Kidney epithelial cell (primary cell): ENCODE measurements around the gene PIGQ. TPM values are rescaled to one million over a fixed set of nuclear protein-coding genes. Genes with fewer than 3 reads are reported as not detected.

Experiments used
- DNase-seq: peaks from one replicate; pipeline ENCODE4 v3.0.0-alpha.2; 2010; ENCODE audit warnings: low read depth
- H3K27me3 ChIP-seq: 2 replicates; pipeline ENCODE4 v1.6.0; 2011; ENCODE audit warnings: low read length; ENCODE audit not compliant: control insufficient read depth, insufficient read depth
- H3K36me3 ChIP-seq: 2 replicates; pipeline ENCODE4 v1.5.1; 2011; ENCODE audit warnings: low read length; ENCODE audit not compliant: control insufficient read depth, insufficient read depth
- H3K4me3 ChIP-seq: 2 replicates; pipeline ENCODE4 v1.5.1; 2011; ENCODE audit warnings: low read depth, mild to moderate bottlenecking, control low read depth, low read length
- total RNA-seq: library from RNA; depleted of rRNA; stranded (reverse); fragments of >200 nt; gene quantifications from 2 replicates; pipeline ENCODE4 v1.2.3, GENCODE V29; 2015
- TF ChIP-seq, protein P1 (sequence below): IDR thresholded peaks from 2 replicates; pipeline ENCODE4 v1.5.1; 2011; ENCODE audit warnings: mild to moderate bottlenecking, moderate library complexity, low read length, control low read depth, inconsistent platforms; ENCODE audit not compliant: insufficient read depth, poor library complexity, severe bottlenecking

Gene PIGQ
- total RNA-seq, 1 donor from 2014 or later = 54.9 TPM

DNA sequence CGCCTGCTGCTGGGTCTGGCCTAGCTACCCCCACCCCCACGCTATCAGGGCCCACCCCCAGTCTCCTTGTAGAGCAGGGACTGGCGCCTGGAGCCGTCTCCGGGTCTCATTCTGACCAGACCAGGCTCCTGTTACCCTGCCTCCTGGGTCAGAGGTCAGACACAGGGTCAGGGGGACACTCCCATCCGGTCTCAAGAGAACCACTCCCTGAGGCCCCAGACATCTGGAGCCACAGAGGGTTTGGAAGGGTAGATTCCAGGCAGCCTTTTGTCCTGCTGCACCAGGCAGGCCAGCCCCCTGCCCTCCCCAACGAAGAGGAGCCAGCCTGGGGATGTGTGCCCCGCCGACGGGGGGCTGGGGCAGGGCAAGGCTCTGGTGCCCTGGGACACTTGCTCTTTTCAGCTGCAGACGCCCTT lies 60.1 kb downstream of the PIGQ start:
- TF ChIP-seq, protein P1, sequence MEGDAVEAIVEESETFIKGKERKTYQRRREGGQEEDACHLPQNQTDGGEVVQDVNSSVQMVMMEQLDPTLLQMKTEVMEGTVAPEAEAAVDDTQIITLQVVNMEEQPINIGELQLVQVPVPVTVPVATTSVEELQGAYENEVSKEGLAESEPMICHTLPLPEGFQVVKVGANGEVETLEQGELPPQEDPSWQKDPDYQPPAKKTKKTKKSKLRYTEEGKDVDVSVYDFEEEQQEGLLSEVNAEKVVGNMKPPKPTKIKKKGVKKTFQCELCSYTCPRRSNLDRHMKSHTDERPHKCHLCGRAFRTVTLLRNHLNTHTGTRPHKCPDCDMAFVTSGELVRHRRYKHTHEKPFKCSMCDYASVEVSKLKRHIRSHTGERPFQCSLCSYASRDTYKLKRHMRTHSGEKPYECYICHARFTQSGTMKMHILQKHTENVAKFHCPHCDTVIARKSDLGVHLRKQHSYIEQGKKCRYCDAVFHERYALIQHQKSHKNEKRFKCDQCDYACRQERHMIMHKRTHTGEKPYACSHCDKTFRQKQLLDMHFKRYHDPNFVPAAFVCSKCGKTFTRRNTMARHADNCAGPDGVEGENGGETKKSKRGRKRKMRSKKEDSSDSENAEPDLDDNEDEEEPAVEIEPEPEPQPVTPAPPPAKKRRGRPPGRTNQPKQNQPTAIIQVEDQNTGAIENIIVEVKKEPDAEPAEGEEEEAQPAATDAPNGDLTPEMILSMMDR = no peak
- Histone ChIP-seq H3K36me3 (peaks cover 2% of the 10 kb centered on the region), H3K27me3 (peaks cover 4% of the 10 kb centered on the region), H3K4me3 (no peak overlapping the region)
- no peak for DNase-seq

GRCh38 chr16:630249-630814 lies 60.6 kb downstream of the PIGQ start:
- DNase-seq = no peak
- Histone ChIP-seq H3K36me3 (peaks cover 2% of the 10 kb centered on the region), H3K27me3 (peaks cover 4% of the 10 kb centered on the region), H3K4me3 (no peak overlapping the region)
- TF ChIP-seq, protein P1 = no peak

DNA sequence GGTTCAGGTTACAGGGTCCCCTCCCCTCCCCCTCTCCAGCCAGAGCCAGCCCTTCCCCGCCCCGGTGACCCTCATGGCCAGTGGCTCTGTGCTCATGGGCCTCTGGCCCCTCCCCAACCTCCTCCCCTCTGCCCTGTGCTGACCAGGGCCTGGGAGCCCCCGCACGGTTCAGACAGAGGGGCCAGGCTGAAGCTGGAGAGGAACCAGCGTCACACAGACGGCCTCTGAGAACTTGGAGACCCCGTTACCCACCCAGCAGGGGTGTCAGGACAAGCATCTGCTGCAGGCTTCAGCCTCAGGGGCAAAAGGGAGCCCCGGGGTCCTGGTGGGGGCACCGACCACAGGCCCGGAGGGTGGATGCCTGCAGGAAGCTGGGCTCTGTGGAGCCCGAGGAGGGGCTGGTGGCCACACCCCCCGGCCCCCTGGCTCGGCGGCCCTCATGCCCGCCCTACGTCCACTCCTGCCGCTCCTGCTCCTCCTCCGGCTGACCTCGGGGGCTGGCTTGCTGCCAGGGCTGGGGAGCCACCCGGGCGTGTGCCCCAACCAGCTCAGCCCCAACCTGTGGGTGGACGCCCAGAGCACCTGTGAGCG lies 61.1 kb downstream of the PIGQ start, which contains the start of gene WFIKKN1:
Gene WFIKKN1 (plus strand): TSS at position 171 of the 591 bp plus-strand sequence. CDS start 269 bp downstream, at position 440.
- peaks cover 4% of the 10 kb centered on the region for H3K27me3 ChIP-seq
- no peak for DNase-seq
- TF ChIP-seq, protein P1 = no peak
- H3K36me3 ChIP-seq = peaks cover 2% of the 10 kb centered on the region
- no peak within 1 kb of the TSS for H3K4me3 ChIP-seq

DNA sequence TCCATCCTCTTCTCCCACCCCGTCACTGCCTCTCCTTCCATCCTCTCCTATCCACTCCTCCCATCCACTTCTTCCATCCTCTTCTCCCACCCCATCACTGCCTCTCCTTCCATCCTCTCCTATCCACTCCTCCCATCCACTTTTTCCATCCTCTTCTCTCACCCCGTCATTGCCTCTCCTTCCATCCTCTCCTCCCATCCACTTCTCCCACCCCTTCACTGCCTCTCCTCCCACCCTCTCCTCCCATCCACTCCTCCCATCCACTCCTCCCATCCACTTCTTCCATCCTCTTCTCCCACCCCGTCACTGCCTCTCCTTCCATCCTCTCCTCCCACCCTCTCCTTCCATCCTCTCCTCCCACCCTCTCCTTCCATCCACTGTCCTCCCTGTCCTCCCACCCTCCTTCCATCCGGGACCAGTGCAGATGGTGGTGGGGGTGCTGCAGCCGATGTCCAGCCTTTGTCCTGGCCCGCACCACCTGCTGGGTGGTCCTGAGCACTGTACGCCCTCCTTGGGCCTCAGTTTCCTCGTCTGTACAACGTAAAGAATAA lies 62.1 kb downstream of the PIGQ start:
- no peak for DNase-seq
- H3K36me3 ChIP-seq = no peaks in the 10 kb centered on the region
- no peak overlapping the region for H3K4me3 ChIP-seq
- TF ChIP-seq, protein P1 = no peak
- H3K27me3 ChIP-seq = peaks cover 4% of the 10 kb centered on the region

GRCh38 chr16:632486-633335 lies 62.9 kb downstream of the PIGQ start:
- Histone ChIP-seq H3K27me3 (peaks cover 4% of the 10 kb centered on the region), H3K36me3 (no peaks in the 10 kb centered on the region), H3K4me3 (no peak overlapping the region)
- DNase-seq = no peak
- TF ChIP-seq, protein P1 = no peak
